HG03432 (cell line): ENCODE measurements around the gene ARHGAP42.

ENCODE experiments used
- ATAC-seq: cut with Tn5 transposase; IDR thresholded peaks from one replicate; pipeline ENCODE4 v1.9.1; 2021; ENCODE audit warnings: mild to moderate bottlenecking, moderate library complexity; ENCODE audit not compliant: unreplicated experiment

Gene ARHGAP42

GRCh38 chr11:100791103-100791502 is 104.0 kb downstream of the ARHGAP42 start:
- ATAC-seq = no peak

- ATAC-seq = no peak
These were observed 104.8 kb downstream of the ARHGAP42 start for GRCh38 chr11:100791860-100792259.

GRCh38 chr11:100793525-100793924 is 106.4 kb downstream of the ARHGAP42 start:
- ATAC-seq = no peak

- no peak for ATAC-seq
These were observed 107.4 kb downstream of the ARHGAP42 start for GRCh38 chr11:100794446-100794845.

GRCh38 chr11:100799445-100799844 is 112.4 kb downstream of the ARHGAP42 start:
- no peak for ATAC-seq

GRCh38 chr11:100800202-100800601 is 113.1 kb downstream of the ARHGAP42 start:
- no peak for ATAC-seq

GRCh38 chr11:100801225-100801999 is 114.3 kb downstream of the ARHGAP42 start:
- ATAC-seq = no peak

GRCh38 chr11:100805506-100806199 is 118.6 kb downstream of the ARHGAP42 start:
- ATAC-seq = no peak

- ATAC-seq = no peak
These were observed 119.2 kb downstream of the ARHGAP42 start for GRCh38 chr11:100806296-100806695.

- ATAC-seq = no peak
These were observed 121.9 kb downstream of the ARHGAP42 start for GRCh38 chr11:100808904-100809491.

GRCh38 chr11:100810146-100810545 is 123.1 kb downstream of the ARHGAP42 start:
- no peak for ATAC-seq

GRCh38 chr11:100810666-100811065 is 123.6 kb downstream of the ARHGAP42 start:
- ATAC-seq = no peak

GRCh38 chr11:100812517-100812916 is 125.4 kb downstream of the ARHGAP42 start:
- no peak for ATAC-seq

GRCh38 chr11:100815787-100816330 is 128.8 kb downstream of the ARHGAP42 start:
- no peak for ATAC-seq

- no peak for ATAC-seq
These were observed 129.7 kb downstream of the ARHGAP42 start for GRCh38 chr11:100816823-100817222.

- ATAC-seq = no peak
These were observed 130.5 kb downstream of the ARHGAP42 start for GRCh38 chr11:100817620-100818019.

- ATAC-seq = no peak
These were observed 133.5 kb downstream of the ARHGAP42 start for GRCh38 chr11:100820621-100821020.

- no peak for ATAC-seq
These were observed 134.1 kb downstream of the ARHGAP42 start for GRCh38 chr11:100821198-100821597.

- no peak for ATAC-seq
These were observed 136.3 kb downstream of the ARHGAP42 start for GRCh38 chr11:100823360-100823759.

- no peak for ATAC-seq
These were observed 137.1 kb downstream of the ARHGAP42 start for GRCh38 chr11:100824041-100824809.

GRCh38 chr11:100825626-100826025 is 138.5 kb downstream of the ARHGAP42 start:
- no peak for ATAC-seq
